Activated naive CD4-positive, alpha-beta T cell treated with anti-CD3 and anti-CD28 coated beads for 36 hours (primary cell): Measurements from ENCODE around the gene ERAP2. TPM values are rescaled to one million over a fixed set of nuclear protein-coding genes. Genes with fewer than 3 reads are reported as not detected.

Source experiments
- CTCF ChIA-PET: fragments of 350-600 bp; sonication (Branson Sonifier 250); formaldehyde crosslinking; loops from one replicate; lab custom pipeline; 2021; ENCODE audit warnings: antibody characterized with exemption; lab: Charles Lee
- DNase-seq: peaks from one replicate; pipeline ENCODE4 v3.0.0-alpha.2; 2020
- H3K27ac Mint-ChIP-seq: one replicate; pipeline ENCODE4 v1.8.0; 2021; ENCODE audit warnings: mild to moderate bottlenecking, mixed read lengths
- H3K27me3 Mint-ChIP-seq: one replicate; pipeline ENCODE4 v1.8.0; 2021; ENCODE audit warnings: low read depth, mixed read lengths
- H3K36me3 Mint-ChIP-seq: one replicate; pipeline ENCODE4 v1.8.0; 2021; ENCODE audit warnings: low read depth, mixed read lengths
- H3K4me1 Mint-ChIP-seq: one replicate; pipeline ENCODE4 v1.8.0; 2021; ENCODE audit warnings: low read depth, mixed read lengths
- H3K4me3 Mint-ChIP-seq: one replicate; pipeline ENCODE4 v1.8.0; 2021; ENCODE audit warnings: mild to moderate bottlenecking, moderate library complexity, mixed read lengths
- H3K9me3 Mint-ChIP-seq: one replicate; pipeline ENCODE4 v1.8.0; 2021; ENCODE audit warnings: mixed read lengths
- intact Hi-C: fragments of 100-400 bp; cut with micrococcal nuclease; formaldehyde crosslinking; loops from one replicate; pipeline ENCODE4 v1.15.1; 2023
- total RNA-seq, 2 experiments: library from RNA; stranded (reverse); gene quantifications; one replicate each; pipeline ENCODE4 v1.2.3, GENCODE V29; 2021

ERAP2 gene
- total RNA-seq, 2 experiments from 2014 or later, result 108 to 111 TPM

DNA sequence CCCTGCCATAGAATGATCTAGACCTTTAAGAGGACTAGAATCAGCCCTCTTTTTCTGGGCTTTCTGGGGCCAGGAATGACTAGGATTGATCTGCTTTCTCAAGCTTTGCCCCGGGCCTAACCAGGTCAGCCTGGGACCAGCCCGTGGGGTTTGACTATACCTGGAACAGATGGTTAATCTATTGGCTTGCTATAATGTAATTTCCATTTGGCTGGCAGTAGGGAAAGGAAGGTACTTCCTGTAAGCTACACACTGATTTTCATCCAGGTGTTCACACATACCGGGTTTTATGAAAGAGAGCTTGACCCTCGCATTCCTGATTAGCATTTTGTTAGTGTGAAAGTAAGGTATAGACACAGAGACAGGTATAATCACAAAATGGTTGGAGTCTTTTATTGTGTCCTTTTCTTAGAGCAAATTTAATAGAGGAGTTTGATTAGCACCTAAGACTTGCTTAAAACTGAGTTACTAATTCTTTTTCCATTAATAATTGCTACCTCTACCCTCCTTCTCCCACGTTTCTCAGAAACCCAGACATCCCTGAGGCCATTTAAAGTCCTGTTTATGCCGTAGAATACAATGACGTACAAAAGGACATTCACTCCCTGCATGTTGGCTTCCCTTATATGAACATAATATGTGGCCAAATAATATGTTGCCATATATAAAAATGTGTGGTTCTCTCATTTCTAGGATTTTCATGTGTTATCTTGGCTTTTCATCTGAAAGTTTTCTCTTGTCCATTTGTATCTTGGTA is 76.9 kb downstream of the ERAP2 start:
- no peak for DNase-seq
- H3K4me1 Mint-ChIP-seq, result peaks cover 74% of the 10 kb centered on the region
- H3K36me3 Mint-ChIP-seq, result peaks cover 6% of the 10 kb centered on the region
- intact Hi-C loops, result loop anchor here (1.0 kb wide), 2 partner anchors 8 to 27 kb away; no protein-coding TSS in a partner anchor
- no peaks in the 10 kb centered on the region for H3K27me3 Mint-ChIP-seq
- H3K27ac Mint-ChIP-seq, result peak overlapping the region; percentile 20
- peaks cover 5% of the 10 kb centered on the region for H3K9me3 Mint-ChIP-seq
- no peak overlapping the region for H3K4me3 Mint-ChIP-seq
- CTCF ChIA-PET, result interaction anchor here (0.9 to 1.7 kb wide), 3 partner anchors 14 to 208 kb away, joined by 3 to 7 read pairs (median 3); no protein-coding TSS in a partner anchor

DNA sequence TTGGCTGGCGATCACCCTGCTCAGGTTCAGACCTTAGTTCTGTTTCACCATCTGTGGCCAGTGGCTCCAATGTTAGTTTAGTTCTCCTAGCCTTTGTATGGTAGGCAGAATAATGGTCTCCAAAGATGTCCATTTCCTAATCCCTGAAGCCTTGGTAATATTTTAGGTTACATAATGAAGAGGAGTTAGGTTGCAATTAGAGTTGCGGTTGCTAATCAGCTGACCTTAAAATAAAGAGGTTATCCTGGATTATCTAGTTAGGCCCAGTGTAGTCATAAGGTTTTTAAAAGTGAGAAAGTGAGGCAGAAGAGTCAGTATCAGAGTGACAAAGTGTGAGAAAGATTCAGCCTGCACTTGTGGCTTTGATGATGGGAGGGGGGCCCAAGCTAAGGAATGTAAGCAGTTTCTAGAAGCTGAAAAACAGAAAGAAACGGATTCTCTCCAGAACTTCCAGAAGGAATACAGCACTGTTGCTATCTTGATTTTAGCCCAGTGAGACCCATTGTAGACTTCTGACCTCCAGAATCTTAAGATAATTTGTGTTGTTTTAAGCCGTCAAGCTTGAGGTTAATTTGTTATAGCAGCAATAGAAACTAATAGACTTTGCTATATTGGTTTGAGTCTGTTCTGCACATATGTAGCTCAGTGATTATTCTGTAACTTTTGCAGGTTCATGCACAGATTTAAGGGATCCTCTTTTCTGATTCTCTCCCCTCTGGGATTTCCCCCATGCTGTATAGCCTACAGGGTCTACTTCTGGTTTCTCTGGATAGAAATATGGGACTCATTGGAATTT is 81.2 kb downstream of the ERAP2 start:
- DNase-seq, result peak; percentile 73
- H3K9me3 Mint-ChIP-seq, result no peaks in the 10 kb centered on the region
- no peaks in the 10 kb centered on the region for H3K27me3 Mint-ChIP-seq
- peaks cover 77% of the 10 kb centered on the region for H3K4me1 Mint-ChIP-seq
- intact Hi-C loops, result loop anchor here (1.0 to 5.0 kb wide), 7 partner anchors 22 to 295 kb away; partner anchors contain the start of genes CAST and ERAP1
- peaks cover 6% of the 10 kb centered on the region for H3K36me3 Mint-ChIP-seq
- H3K4me3 Mint-ChIP-seq, result peak overlapping the region; percentile 64
- CTCF ChIA-PET, result interaction anchor here (0.6 to 1.5 kb wide), 7 partner anchors 9 to 95 kb away, joined by 3 to 4 read pairs (median 3); partner anchors contain the start of gene LNPEP
- peak overlapping the region; percentile 86 for H3K27ac Mint-ChIP-seq

DNA sequence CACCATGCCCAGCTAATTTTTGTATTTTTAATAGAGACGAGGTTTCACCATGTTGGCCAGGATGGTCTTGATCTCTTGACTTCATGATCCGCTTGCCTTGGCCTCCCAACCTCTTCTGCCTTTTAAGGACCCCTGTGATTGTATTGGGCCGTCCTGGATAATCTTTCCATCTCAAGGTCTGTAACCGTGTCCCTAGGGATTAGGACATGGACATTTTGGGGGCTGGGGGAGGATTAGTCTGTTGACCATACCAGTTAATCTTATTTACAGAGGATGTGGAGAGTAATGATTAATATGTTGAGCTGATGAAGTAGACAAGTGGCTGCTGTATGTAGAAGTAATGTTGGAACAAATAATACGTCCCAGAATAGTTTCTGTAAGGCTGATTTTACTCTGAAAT is 82.7 kb downstream of the ERAP2 start:
- CTCF ChIA-PET, result interaction anchor here (1.4 to 1.8 kb wide), 2 partner anchors 31 to 90 kb away, joined by 3 to 4 read pairs; no protein-coding TSS in a partner anchor
- intact Hi-C loops, result loop anchor here (5.0 kb wide), 2 partner anchors 152 to 297 kb away; partner anchors contain the start of genes CAST and ERAP1

DNA sequence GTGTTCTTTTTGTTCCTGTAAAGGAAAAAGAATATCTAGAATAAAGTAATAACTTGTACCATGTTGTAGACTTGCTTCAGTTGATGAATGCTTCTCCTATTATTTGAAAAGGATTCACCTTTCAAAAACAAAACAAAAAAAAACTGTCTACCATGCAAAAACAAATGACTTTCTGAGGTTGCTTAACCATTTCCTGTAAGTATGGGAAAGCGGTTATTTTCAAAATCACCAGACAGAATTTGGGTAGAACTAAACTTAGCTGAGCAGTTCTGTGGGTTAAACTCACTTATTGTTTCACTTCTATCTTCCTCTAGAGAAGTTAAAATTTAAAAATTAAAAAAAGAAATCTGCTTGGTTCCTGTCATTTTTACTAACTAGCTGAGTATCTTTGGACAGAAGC is 84.8 kb downstream of the ERAP2 start:
- CTCF ChIA-PET, result interaction anchor here (0.6 to 2.2 kb wide), 2 partner anchors 12 to 60 kb away, joined by 3 to 7 read pairs; no protein-coding TSS in a partner anchor
- intact Hi-C loops, result loop anchor here (1.0 to 10.0 kb wide), 6 partner anchors 26 to 1968 kb away; partner anchors contain the start of genes CHD1 and GLRX
- no peak for DNase-seq
- peak overlapping the region; percentile 75 for H3K27ac Mint-ChIP-seq
- H3K4me1 Mint-ChIP-seq, result peaks cover 78% of the 10 kb centered on the region
- H3K4me3 Mint-ChIP-seq, result no peak overlapping the region
- no peaks in the 10 kb centered on the region for H3K9me3 Mint-ChIP-seq
- H3K36me3 Mint-ChIP-seq, result peaks cover 9% of the 10 kb centered on the region
- no peaks in the 10 kb centered on the region for H3K27me3 Mint-ChIP-seq

More for the DNA sequence above, 82.7 kb downstream of the ERAP2 start:
- peaks cover 6% of the 10 kb centered on the region for H3K36me3 Mint-ChIP-seq
- no peak overlapping the region for H3K4me3 Mint-ChIP-seq
- peaks cover 76% of the 10 kb centered on the region for H3K4me1 Mint-ChIP-seq
- no peaks in the 10 kb centered on the region for H3K9me3 Mint-ChIP-seq
- DNase-seq, result no peak
- H3K27me3 Mint-ChIP-seq, result no peaks in the 10 kb centered on the region
- H3K27ac Mint-ChIP-seq, result no peak overlapping the region

DNA sequence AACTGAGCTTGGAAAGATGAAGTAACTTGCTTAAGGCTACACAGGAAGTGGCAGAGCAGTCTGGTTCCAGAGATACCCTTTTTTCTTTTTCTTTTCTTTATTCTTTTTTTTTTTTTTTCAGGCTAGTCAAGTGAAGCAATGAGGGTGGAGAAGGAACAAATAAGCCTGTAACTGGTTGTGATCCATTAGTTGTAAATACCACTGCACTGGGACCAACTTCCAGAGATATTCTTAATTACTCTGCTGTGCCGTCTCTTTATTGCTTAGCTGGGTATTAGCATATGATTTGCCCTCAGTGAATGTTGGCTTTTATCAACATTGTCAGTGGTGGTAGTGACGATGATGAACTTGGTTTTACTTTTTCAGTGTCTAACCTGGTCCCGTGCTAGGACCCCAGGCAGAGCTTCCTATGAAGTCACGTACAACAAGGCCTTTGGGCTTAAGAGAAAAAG is 86.3 kb downstream of the ERAP2 start:
- DNase-seq, result no peak
- no peaks in the 10 kb centered on the region for H3K27me3 Mint-ChIP-seq
- H3K4me1 Mint-ChIP-seq, result peaks cover 73% of the 10 kb centered on the region
- H3K27ac Mint-ChIP-seq, result peak overlapping the region; percentile 95
- CTCF ChIA-PET, result interaction anchor here (0.5 to 2.2 kb wide), 5 partner anchors 11 to 210 kb away, joined by 3 to 9 read pairs (median 7); no protein-coding TSS in a partner anchor
- intact Hi-C loops, result loop anchor here (1.0 to 10.0 kb wide), 5 partner anchors 42 to 1138 kb away; partner anchors contain the start of gene GLRX
- peaks cover 12% of the 10 kb centered on the region for H3K36me3 Mint-ChIP-seq
- H3K4me3 Mint-ChIP-seq, result peak overlapping the region; percentile 69
- H3K9me3 Mint-ChIP-seq, result no peaks in the 10 kb centered on the region

DNA sequence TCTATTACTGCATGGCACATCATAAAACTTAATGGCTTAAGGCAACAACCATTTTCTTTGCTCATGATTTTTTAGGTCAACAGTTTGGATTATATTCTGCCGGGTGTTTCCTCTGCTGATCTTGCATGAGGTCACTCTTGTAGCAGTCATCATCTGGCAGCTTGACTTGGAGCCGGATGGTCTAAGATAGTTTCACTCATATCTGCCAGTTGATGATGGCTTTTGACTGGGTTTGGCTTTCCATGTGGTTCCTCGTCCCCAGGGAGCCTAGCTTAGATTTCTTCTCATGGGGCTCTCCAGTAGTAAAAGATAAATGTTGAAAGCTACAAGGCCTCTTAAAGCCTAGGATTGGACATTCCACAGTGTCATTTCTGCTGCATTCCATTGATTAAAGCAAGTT is 87.0 kb downstream of the ERAP2 start:
- intact Hi-C loops, result loop anchor here (5.0 to 10.0 kb wide), 3 partner anchors 261 to 1138 kb away; partner anchors contain the start of gene GLRX
- H3K27ac Mint-ChIP-seq, result peak overlapping the region; percentile 95
- H3K4me1 Mint-ChIP-seq, result peaks cover 73% of the 10 kb centered on the region
- DNase-seq, result peak; percentile 47
- CTCF ChIA-PET, result interaction anchor here (1.0 to 2.2 kb wide), 4 partner anchors 10 to 211 kb away, joined by 3 to 9 read pairs (median 7); no protein-coding TSS in a partner anchor
- H3K36me3 Mint-ChIP-seq, result peaks cover 12% of the 10 kb centered on the region
- peak overlapping the region; percentile 69 for H3K4me3 Mint-ChIP-seq
- H3K27me3 Mint-ChIP-seq, result no peaks in the 10 kb centered on the region
- H3K9me3 Mint-ChIP-seq, result no peaks in the 10 kb centered on the region

DNA sequence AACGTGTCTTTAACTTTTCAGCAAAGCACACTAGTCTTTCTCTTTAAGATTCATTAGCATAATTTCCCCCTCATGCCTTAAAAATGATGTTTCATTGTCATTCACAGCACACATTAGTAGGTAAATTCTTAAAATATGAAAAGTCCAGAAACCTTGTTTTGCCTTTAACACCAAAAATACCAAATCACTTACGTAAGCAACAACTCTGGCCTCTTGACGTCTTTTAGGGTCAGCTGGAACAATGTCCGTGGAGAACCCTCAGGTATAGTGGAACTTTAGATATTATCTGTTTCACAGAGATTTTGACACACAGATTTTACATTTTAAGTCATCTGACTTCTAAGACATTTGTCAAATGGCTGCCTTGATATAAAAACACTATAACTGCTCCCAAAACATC is 90.5 kb downstream of the ERAP2 start:
- Mint-ChIP-seq H3K4me3 (no peak overlapping the region), H3K4me1 (peaks cover 80% of the 10 kb centered on the region), H3K27me3 (no peaks in the 10 kb centered on the region), H3K9me3 (no peaks in the 10 kb centered on the region), H3K36me3 (peaks cover 8% of the 10 kb centered on the region), H3K27ac (no peak overlapping the region)
- CTCF ChIA-PET, result interaction anchor here (1.1 to 1.8 kb wide), 2 partner anchors 9 to 98 kb away, joined by 3 to 5 read pairs; no protein-coding TSS in a partner anchor
- DNase-seq, result no peak
- intact Hi-C loops, result loop anchor here (10.0 kb wide), 1 partner anchor 1142 kb away; the partner anchor contains the start of gene GLRX

DNA sequence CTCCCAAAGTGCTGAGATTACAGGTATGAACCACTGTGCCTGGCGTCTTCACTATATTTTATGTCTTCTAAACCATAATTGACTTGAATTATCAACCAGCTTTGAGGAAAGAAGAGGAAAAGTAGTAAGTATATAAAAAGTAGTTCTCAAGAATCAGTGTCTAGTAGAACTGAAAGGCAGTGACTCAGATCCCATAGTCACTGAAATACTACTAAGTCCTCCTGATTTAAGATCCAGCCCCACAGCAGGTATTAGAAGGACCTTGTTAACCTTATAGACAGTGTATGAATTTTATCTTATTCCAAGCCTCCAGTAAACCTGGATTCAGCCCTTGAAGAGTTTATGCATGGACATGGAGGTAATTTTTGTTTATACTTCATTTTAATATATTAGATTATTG is 91.1 kb downstream of the ERAP2 start:
- no peak for DNase-seq
- intact Hi-C loops, result loop anchor here (10.0 kb wide), 1 partner anchor 1143 kb away; the partner anchor contains the start of gene GLRX
- CTCF ChIA-PET, result interaction anchor here (0.5 to 1.8 kb wide), 3 partner anchors 10 to 98 kb away, joined by 3 to 5 read pairs (median 3); no protein-coding TSS in a partner anchor
- H3K4me3 Mint-ChIP-seq, result no peak overlapping the region
- H3K4me1 Mint-ChIP-seq, result peaks cover 80% of the 10 kb centered on the region
- H3K27ac Mint-ChIP-seq, result no peak overlapping the region
- peaks cover 8% of the 10 kb centered on the region for H3K36me3 Mint-ChIP-seq
- no peaks in the 10 kb centered on the region for H3K9me3 Mint-ChIP-seq
- no peaks in the 10 kb centered on the region for H3K27me3 Mint-ChIP-seq

DNA sequence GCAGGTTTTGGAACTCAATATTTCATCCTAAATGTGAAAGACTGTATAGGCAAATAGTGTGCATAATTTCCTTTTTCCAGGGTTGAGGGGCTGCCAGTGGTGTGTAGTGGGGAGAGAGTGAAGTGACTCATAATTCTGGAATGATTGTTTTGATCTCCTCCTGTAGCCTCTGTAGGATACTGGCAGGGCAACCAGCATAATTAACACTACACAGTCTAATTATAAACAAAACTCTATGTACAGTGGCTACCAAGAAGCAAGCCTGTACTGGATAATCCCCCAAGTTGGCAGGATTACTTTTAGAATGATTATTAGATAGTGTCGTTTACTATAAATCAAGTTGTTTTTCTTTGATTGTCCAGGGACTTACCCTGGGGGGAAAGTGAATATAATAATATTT is 91.8 kb downstream of the ERAP2 start:
- no peaks in the 10 kb centered on the region for H3K27me3 Mint-ChIP-seq
- H3K4me1 Mint-ChIP-seq, result peaks cover 81% of the 10 kb centered on the region
- H3K36me3 Mint-ChIP-seq, result peaks cover 8% of the 10 kb centered on the region
- H3K9me3 Mint-ChIP-seq, result no peaks in the 10 kb centered on the region
- no peak overlapping the region for H3K4me3 Mint-ChIP-seq
- H3K27ac Mint-ChIP-seq, result no peak overlapping the region
- DNase-seq, result no peak
- intact Hi-C loops, result loop anchor here (10.0 kb wide), 1 partner anchor 1143 kb away; the partner anchor contains the start of gene GLRX
- CTCF ChIA-PET, result no interaction called here

DNA sequence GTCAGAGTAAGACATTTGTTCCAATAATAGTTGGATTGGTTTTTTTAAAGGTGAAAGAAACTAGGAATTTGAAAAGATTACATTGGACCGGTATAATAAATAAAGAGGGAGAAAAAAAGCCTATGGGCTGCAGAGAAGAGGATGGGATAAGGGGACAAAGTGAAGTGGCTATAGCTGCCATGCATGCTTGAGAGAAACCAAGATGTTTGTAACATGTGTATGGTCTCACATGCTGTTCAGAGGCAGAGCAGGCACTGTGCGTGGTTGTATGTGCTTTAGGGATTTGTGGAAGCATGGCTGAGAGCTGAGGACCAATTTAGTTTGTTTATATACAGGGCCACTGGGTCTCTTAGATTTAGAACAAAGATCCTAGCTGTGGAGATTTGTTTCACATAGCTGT is 92.3 kb downstream of the ERAP2 start:
- Mint-ChIP-seq H3K36me3 (peaks cover 8% of the 10 kb centered on the region), H3K4me1 (peaks cover 79% of the 10 kb centered on the region), H3K27ac (peak overlapping the region; percentile 25), H3K27me3 (no peaks in the 10 kb centered on the region), H3K4me3 (no peak overlapping the region), H3K9me3 (no peaks in the 10 kb centered on the region)
- intact Hi-C loops, result loop anchor here (10.0 kb wide), 1 partner anchor 1144 kb away; the partner anchor contains the start of gene GLRX
- no peak for DNase-seq
- CTCF ChIA-PET, result interaction anchor here (0.6 to 1.0 kb wide), 3 partner anchors 10 to 67 kb away, joined by 3 read pairs; partner anchors contain the start of gene LNPEP
